ENCODE results near the gene FAM120B. TPM values are rescaled to one million over a fixed set of nuclear protein-coding genes. Genes with fewer than 3 reads are reported as not detected.

Gene FAM120B
- total RNA-seq, 2 experiments from 2014 or later, result 23.9 to 25.0 TPM

DNA sequence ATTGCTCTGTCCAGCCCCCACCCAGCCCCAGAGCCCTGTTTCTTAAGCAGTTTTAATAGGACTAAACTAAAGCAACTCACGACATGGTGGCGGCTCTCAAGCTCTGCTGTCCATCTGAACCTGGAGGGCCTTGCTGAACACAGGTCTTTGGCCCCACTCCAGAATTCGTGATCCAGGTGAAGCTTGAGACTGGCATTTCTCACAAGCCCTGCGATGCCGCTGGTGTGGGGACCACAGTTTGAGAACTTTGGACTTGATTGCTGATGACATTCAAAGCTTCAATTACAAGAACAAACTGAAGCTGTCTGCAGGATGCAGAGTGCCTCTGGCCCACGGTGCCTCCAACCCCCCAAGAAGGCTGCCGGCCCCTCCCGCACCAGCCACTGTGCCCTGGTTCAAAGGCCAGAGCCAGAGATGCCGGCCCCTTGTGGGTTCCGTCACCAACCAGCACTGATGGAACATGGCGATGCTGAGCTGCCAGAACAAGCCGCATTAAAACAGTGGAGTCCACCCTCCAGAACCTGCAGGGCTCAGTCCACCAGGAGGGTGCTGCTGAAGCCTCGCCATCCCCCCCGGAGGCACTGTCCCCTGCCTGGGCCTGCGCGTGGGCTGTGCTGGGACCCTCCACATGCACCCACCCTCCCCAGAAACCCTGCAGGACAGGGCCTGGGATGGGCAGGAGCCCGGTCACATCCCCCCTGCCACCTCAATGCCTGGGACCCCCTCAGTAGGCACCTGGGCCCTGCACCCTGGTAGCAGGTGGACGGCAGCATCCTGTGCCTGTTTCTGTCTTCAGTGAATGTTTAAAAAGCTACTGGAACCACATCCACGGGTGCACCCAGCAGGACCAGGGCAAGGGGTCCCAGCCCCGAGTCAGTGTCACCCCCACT, 145.4 kb downstream of the FAM120B start:
- ChIA-PET CTCF (no interaction called here), POLR2A (no interaction called here)
- Mint-ChIP-seq H3K27ac (no peak overlapping the region), H3K9me3 (no peaks in the 10 kb centered on the region), H3K36me3 (ENCODE audit: low read depth) (no peaks in the 10 kb centered on the region), H3K27me3 (no peaks in the 10 kb centered on the region), H3K4me3 (no peak overlapping the region), H3K4me1 (peaks cover 4% of the 10 kb centered on the region)
- DNase-seq, result no peak

DNA sequence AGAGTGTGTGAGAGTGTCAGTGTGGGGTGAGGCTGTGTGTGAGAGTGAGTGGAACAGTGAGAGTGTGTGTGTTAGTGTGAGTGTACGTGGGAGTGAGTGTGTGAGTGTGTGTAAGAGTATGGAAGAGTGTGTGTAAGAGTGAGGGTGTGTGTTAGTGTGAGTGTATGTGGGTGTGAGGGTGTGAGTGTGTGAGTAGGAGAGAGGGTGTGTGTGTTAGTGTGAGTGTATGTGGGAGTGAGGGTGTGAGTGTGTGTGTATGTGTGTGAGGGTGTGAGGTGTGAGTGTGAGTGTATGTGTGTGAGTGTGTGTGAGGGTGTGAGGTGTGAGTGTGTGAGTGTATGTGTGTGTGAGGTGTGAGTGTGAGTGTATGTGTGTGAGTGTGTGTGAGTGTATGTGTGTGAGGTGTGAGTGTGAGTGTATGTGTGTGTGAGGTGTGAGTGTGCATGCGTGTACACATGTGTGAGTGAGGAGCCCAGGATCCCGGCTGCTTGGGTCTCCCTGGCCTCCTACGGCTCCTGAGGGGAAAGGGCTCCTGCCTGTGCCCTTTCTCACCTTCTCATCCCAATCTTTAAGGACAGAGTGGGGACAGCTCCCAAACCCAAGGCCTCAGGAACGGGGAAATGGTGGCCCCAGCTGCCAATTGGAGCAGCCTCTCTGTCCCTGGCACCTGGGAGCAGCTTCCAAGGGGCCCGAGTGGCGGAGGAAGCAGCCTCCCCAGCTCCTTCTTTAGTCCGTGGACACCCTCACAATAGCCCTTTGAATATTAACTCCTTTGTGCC, 146.4 kb downstream of the FAM120B start:
- Mint-ChIP-seq H3K27ac (no peak overlapping the region), H3K4me1 (peaks cover 4% of the 10 kb centered on the region), H3K36me3 (ENCODE audit: low read depth) (no peaks in the 10 kb centered on the region), H3K27me3 (no peaks in the 10 kb centered on the region), H3K4me3 (no peak overlapping the region), H3K9me3 (no peaks in the 10 kb centered on the region)
- POLR2A ChIA-PET, result no interaction called here
- CTCF ChIA-PET, result no interaction called here
- no peak for DNase-seq

DNA sequence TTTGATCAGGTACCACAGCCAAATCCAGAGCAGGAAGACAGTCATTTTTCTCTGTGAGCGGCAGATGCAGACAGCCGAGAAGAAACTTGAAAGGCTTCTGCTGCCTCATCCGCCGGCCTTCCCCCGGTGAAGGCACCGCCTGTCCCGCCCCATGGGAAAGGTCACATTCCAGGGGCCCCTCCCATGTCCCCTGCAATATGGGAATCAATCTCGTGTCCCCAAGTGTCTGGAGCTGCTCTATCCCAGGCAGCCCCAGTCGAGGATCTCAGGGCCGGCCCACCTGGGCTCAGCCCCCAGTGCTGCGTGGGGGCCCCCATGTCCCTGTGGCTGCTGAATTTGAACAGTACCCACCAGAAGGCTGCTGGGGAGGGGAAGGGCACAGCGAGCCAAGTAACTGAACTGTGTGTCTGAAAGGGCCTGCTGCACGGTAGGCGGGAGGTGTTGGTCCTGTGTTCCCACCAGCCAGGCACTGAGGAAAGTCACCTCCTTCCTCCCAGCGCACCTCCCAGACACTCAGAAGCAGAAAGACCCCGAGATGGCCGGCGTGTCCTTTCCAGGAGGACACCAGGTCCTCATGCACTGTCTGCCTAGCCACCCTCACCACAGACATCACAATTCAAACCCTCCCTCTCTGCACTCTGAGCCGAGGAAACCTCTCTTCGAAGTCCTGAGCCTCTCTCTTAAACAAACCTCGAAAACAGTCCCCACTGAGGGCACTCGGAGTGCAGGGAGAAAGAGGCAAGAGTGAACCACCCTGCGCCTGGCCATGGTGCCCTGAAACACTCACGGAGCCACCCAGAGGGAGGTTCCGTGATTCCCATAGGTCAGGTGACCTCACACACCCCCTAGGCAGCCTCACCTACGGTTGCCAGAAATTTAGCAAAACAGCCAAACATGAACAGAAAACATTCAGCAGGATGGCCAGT, 147.3 kb downstream of the FAM120B start:
- ChIA-PET POLR2A (no interaction called here), CTCF (no interaction called here)
- Mint-ChIP-seq H3K27ac (no peak overlapping the region), H3K9me3 (no peaks in the 10 kb centered on the region), H3K4me1 (peaks cover 4% of the 10 kb centered on the region), H3K4me3 (no peak overlapping the region), H3K36me3 (ENCODE audit: low read depth) (no peaks in the 10 kb centered on the region), H3K27me3 (no peaks in the 10 kb centered on the region)
- no peak for DNase-seq

DNA sequence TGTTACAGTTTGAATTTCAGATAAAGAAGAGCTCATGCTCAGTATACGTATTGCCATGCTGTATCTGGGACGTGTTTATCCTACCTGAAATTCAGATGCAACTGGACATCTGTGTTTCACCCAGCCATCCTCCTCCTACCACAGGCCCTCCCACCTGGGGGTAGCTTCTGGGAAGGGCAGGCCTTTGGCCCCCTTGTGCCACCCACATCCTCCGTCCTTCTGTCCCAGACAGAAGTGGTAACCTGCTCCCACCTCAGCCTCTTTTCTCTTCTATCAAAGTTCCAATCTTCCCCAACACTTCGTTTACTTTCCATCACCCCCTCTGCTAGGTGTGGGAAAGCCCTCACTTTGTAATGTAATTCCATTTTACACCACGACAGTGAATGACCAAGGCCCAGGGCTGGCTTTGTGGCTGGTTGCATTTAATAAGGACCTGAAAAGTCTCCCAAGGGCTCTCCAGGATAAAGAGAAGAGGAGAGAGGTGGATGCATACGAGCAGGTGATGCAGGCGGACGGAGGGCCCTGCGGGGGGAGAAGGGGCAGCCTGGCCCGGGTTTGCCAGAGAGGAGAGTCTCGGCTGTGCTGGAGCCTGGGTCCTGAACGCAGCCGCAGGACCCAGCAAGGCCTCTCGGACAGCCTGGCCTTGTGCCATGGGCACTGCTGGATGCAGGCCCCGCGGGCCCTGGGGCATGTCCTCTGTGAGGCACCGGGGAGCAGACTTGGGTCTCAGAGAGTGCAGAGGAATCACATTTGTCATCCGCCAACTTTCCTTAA, 148.1 kb downstream of the FAM120B start:
- Mint-ChIP-seq H3K36me3 (ENCODE audit: low read depth) (no peaks in the 10 kb centered on the region), H3K9me3 (no peaks in the 10 kb centered on the region), H3K4me1 (peaks cover 8% of the 10 kb centered on the region), H3K27me3 (no peaks in the 10 kb centered on the region), H3K4me3 (no peak overlapping the region), H3K27ac (no peak overlapping the region)
- CTCF ChIA-PET, result no interaction called here
- POLR2A ChIA-PET, result no interaction called here
- no peak for DNase-seq

DNA sequence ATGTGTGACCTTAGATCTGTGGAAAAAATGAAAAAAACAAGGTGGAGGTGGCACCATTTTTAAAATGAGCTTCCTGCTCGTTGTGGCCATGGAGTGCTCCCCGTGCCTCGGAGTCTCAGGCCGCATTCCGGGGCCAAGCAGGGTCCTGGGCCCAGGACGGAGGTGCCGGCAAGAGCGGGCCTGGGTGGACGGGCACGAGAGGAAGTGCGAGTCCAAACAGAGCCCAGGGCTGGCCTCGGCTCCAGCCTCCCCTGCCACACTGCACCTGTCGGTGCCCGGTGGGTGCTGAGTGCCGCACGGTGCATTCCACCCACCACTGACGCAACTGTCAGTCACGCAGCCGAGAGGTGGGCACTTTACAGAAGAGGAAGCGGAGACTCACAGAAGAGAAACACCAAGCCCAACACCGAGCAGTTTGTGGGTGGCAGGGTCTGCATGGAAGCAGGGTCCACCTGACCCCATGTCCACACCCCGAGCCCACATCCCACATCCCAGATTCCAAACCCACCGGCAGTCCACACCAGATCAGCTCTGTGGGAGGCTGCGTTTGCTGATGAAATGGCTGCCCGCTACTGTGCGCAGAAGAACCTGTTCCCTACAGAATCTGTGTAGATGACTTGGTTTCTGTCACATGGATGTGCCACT, 148.9 kb downstream of the FAM120B start:
- ChIA-PET POLR2A (no interaction called here), CTCF (interaction anchor here (1.3 kb wide), 1 partner anchor 62 kb away, joined by 3 read pairs; no protein-coding TSS in a partner anchor)
- no peak overlapping the region for H3K4me3 Mint-ChIP-seq
- no peaks in the 10 kb centered on the region for H3K27me3 Mint-ChIP-seq
- peaks cover 11% of the 10 kb centered on the region for H3K4me1 Mint-ChIP-seq
- H3K9me3 Mint-ChIP-seq, result no peaks in the 10 kb centered on the region
- H3K36me3 Mint-ChIP-seq (ENCODE audit: low read depth), result no peaks in the 10 kb centered on the region
- no peak for DNase-seq
- no peak overlapping the region for H3K27ac Mint-ChIP-seq

DNA sequence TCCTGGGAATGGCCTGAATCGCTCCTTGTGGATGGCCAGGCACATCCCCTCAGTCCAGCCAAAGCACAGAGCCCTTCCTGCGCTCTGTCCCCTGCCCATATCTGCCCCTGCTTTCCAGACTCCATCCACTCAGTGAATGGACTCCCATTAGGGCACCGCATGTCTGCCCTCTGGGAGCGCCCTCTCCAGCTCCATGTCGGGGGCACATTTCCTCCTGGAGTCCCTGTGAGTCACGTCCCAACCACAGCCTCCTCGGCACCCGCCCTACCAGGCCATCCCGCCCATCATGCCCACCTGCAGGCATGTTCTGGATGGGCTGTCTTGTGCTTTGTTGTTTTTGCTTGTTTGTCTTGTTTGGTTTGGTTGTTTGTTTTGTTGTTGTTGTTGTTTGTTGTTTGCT, 149.8 kb downstream of the FAM120B start:
- Mint-ChIP-seq H3K4me3 (no peak overlapping the region), H3K27me3 (peaks cover 3% of the 10 kb centered on the region), H3K9me3 (no peaks in the 10 kb centered on the region), H3K4me1 (peaks cover 11% of the 10 kb centered on the region), H3K27ac (no peak overlapping the region), H3K36me3 (ENCODE audit: low read depth) (no peaks in the 10 kb centered on the region)
- DNase-seq, result no peak
- POLR2A ChIA-PET, result no interaction called here
- CTCF ChIA-PET, result interaction anchor here (1.3 kb wide), 1 partner anchor 61 kb away, joined by 3 read pairs; no protein-coding TSS in a partner anchor

Other genes starting within 250 kb of the FAM120B start
- under 1 TPM in 1 of 2 experiments, not detected in 1; 0.20 TPM for gene DLL1, start 15.7 kb upstream of the FAM120B start, total RNA-seq
- gene PSMB1, start 246.5 kb downstream of the FAM120B start, total RNA-seq, result 100 to 1,000 TPM; 151 to 157 TPM
- 10 to 100 TPM; 19.1 to 19.6 TPM for gene TBP, start 247.6 kb downstream of the FAM120B start, total RNA-seq